HG03457 (cell line): ENCODE data around the gene PATJ.
"Not testable (repeated sequence)": the region's sequence is repeated elsewhere in the genome, so short reads cannot be mapped to it uniquely, and the experiment has no call there.

ENCODE experiments used
- ATAC-seq: cut with Tn5 transposase; IDR thresholded peaks from one replicate; pipeline ENCODE4 v1.9.1; 2021; ENCODE audit warnings: moderate number of reproducible peaks; ENCODE audit not compliant: unreplicated experiment

The PATJ gene

GRCh38 chr1:61941794-61942193, 199.5 kb downstream of the PATJ start:
- ATAC-seq = no peak

GRCh38 chr1:61942856-61943255, 200.6 kb downstream of the PATJ start:
- no peak for ATAC-seq

GRCh38 chr1:61948685-61949084, 206.4 kb downstream of the PATJ start:
- ATAC-seq = not testable (repeated sequence)

- ATAC-seq = no peak
Observed at GRCh38 chr1:61950418-61950817, 208.1 kb downstream of the PATJ start.

GRCh38 chr1:61951731-61952580, 209.7 kb downstream of the PATJ start:
- ATAC-seq = no peak

- ATAC-seq = no peak
Observed at GRCh38 chr1:61952675-61953074, 210.4 kb downstream of the PATJ start.

GRCh38 chr1:61953076-61953789, 211.0 kb downstream of the PATJ start:
- ATAC-seq = no peak

GRCh38 chr1:61953790-61954150, 211.5 kb downstream of the PATJ start:
- ATAC-seq = no peak

- ATAC-seq = no peak
Observed at GRCh38 chr1:61955261-61955660, 213.0 kb downstream of the PATJ start.

- no peak for ATAC-seq
Observed at GRCh38 chr1:61956016-61956645, 213.9 kb downstream of the PATJ start.

- no peak for ATAC-seq
Observed at GRCh38 chr1:61956784-61957183, 214.5 kb downstream of the PATJ start.

GRCh38 chr1:61961009-61961408, 218.7 kb downstream of the PATJ start:
- no peak for ATAC-seq

- no peak for ATAC-seq
Observed at GRCh38 chr1:61962631-61963030, 220.4 kb downstream of the PATJ start.

GRCh38 chr1:61966450-61967225, 224.4 kb downstream of the PATJ start:
- ATAC-seq = not testable (repeated sequence)

- ATAC-seq = no peak
Observed at GRCh38 chr1:61967750-61968149, 225.5 kb downstream of the PATJ start.

GRCh38 chr1:61968869-61969268, 226.6 kb downstream of the PATJ start:
- ATAC-seq = no peak

GRCh38 chr1:61973100-61973837, 231.0 kb downstream of the PATJ start:
- no peak for ATAC-seq

GRCh38 chr1:61975638-61976037, 233.4 kb downstream of the PATJ start:
- ATAC-seq = no peak

GRCh38 chr1:61976566-61976965, 234.3 kb downstream of the PATJ start:
- no peak for ATAC-seq

- no peak for ATAC-seq
Observed at GRCh38 chr1:61978796-61979195, 236.5 kb downstream of the PATJ start.
